ENCODE measurements around the gene LCLAT1.

GRCh38 chr2:30446602-30447148 is 371 bp upstream of the LCLAT1 start:
- TF ChIP-seq, protein P1, sequence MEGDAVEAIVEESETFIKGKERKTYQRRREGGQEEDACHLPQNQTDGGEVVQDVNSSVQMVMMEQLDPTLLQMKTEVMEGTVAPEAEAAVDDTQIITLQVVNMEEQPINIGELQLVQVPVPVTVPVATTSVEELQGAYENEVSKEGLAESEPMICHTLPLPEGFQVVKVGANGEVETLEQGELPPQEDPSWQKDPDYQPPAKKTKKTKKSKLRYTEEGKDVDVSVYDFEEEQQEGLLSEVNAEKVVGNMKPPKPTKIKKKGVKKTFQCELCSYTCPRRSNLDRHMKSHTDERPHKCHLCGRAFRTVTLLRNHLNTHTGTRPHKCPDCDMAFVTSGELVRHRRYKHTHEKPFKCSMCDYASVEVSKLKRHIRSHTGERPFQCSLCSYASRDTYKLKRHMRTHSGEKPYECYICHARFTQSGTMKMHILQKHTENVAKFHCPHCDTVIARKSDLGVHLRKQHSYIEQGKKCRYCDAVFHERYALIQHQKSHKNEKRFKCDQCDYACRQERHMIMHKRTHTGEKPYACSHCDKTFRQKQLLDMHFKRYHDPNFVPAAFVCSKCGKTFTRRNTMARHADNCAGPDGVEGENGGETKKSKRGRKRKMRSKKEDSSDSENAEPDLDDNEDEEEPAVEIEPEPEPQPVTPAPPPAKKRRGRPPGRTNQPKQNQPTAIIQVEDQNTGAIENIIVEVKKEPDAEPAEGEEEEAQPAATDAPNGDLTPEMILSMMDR (IDR thresholded peaks at IDR 0.05) = no peak
- TF ChIP-seq POLR2A (IDR thresholded peaks at IDR 0.05) = no peak

Data from thyroid gland (tissue), 4 donors.